ENCODE data around the gene PRR3.

DNA sequence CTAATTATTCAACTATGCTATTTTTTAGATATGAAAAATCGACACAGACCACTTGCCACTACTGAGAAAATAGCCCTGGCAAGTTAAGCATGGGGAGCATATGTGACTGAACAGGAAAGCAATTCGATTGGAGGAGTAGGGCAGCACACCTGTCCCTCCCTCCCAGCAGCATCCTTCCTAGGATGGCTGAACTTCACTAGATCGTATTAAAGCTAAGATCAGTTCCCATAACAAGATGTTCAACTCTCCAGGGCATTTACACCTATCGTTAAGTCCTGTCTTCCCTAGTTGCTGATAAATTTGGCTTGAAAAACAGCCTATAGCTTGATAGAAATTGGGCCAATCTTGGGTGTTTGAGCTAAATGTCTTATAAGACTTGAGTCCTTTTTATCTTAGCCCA, 53.0 kb downstream of the PRR3 start:
- TF ChIP-seq, protein P1, sequence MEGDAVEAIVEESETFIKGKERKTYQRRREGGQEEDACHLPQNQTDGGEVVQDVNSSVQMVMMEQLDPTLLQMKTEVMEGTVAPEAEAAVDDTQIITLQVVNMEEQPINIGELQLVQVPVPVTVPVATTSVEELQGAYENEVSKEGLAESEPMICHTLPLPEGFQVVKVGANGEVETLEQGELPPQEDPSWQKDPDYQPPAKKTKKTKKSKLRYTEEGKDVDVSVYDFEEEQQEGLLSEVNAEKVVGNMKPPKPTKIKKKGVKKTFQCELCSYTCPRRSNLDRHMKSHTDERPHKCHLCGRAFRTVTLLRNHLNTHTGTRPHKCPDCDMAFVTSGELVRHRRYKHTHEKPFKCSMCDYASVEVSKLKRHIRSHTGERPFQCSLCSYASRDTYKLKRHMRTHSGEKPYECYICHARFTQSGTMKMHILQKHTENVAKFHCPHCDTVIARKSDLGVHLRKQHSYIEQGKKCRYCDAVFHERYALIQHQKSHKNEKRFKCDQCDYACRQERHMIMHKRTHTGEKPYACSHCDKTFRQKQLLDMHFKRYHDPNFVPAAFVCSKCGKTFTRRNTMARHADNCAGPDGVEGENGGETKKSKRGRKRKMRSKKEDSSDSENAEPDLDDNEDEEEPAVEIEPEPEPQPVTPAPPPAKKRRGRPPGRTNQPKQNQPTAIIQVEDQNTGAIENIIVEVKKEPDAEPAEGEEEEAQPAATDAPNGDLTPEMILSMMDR (IDR thresholded peaks at IDR 0.05): no peak
- peak; percentile 51; the same call in 1 of the 2 replicates for TF ChIP-seq POLR2AphosphoS5 (IDR thresholded peaks at IDR 0.05; ENCODE audit: low read depth, low read length)
- TF ChIP-seq, protein P2, sequence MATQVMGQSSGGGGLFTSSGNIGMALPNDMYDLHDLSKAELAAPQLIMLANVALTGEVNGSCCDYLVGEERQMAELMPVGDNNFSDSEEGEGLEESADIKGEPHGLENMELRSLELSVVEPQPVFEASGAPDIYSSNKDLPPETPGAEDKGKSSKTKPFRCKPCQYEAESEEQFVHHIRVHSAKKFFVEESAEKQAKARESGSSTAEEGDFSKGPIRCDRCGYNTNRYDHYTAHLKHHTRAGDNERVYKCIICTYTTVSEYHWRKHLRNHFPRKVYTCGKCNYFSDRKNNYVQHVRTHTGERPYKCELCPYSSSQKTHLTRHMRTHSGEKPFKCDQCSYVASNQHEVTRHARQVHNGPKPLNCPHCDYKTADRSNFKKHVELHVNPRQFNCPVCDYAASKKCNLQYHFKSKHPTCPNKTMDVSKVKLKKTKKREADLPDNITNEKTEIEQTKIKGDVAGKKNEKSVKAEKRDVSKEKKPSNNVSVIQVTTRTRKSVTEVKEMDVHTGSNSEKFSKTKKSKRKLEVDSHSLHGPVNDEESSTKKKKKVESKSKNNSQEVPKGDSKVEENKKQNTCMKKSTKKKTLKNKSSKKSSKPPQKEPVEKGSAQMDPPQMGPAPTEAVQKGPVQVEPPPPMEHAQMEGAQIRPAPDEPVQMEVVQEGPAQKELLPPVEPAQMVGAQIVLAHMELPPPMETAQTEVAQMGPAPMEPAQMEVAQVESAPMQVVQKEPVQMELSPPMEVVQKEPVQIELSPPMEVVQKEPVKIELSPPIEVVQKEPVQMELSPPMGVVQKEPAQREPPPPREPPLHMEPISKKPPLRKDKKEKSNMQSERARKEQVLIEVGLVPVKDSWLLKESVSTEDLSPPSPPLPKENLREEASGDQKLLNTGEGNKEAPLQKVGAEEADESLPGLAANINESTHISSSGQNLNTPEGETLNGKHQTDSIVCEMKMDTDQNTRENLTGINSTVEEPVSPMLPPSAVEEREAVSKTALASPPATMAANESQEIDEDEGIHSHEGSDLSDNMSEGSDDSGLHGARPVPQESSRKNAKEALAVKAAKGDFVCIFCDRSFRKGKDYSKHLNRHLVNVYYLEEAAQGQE (IDR thresholded peaks at IDR 0.05; ENCODE audit: insufficient read depth in 1 of 2, low read depth in 2 of 2, low read length in 1 of 2): no peak

All from Panc1 (cell line).